ENCODE data around the gene KIF3A. TPM values are rescaled to one million over a fixed set of nuclear protein-coding genes. Genes with fewer than 3 reads are reported as not detected.

The KIF3A gene
- total and polyA plus RNA-seq, 4 donors, result 0.58 to 1.2 (median 0.86) TPM

- Histone ChIP-seq H3K4me1 (ENCODE audit: control insufficient read depth in 4 of 4, insufficient read depth in 4 of 4, low read length in 3 of 4) (no peaks in the 10 kb centered on the region), H3K9ac (ENCODE audit: low read depth in 1 of 2, low read length in 2 of 2) (no peak overlapping the region), H3K27ac (ENCODE audit: low read depth in 1 of 2, low read length in 2 of 2) (no peak overlapping the region), H3K27me3 (ENCODE audit: control insufficient read depth in 4 of 4, insufficient read depth in 4 of 4, low read length in 3 of 4) (no peaks in the 10 kb centered on the region), H3K4me3 (ENCODE audit: low read depth in 1 of 3, low read length in 3 of 3) (no peak overlapping the region), H3K36me3 (ENCODE audit: control insufficient read depth in 4 of 4, insufficient read depth in 3 of 4, low read depth in 1 of 4, low read length in 3 of 4) (no peaks in the 10 kb centered on the region), H3K9me3 (ENCODE audit: control insufficient read depth in 4 of 4, low read length in 3 of 4) (no peaks in the 10 kb centered on the region)
- 97% methylated on average over 1 of the region's 1 CpG for WGBS
- DNase-seq (ENCODE audit: low spot score), result no peak
- no peak for TF ChIP-seq HNF4G (IDR thresholded peaks at IDR 0.05)
- no peak for TF ChIP-seq GABPA (IDR thresholded peaks at IDR 0.05 in 1 of 2, conservative IDR thresholded peaks at IDR 0.05 in 1 of 2)
- TF ChIP-seq, protein P1, sequence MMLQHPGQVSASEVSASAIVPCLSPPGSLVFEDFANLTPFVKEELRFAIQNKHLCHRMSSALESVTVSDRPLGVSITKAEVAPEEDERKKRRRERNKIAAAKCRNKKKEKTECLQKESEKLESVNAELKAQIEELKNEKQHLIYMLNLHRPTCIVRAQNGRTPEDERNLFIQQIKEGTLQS (IDR thresholded peaks at IDR 0.05), result no peak
- TF ChIP-seq FOXA2 (IDR thresholded peaks at IDR 0.05), result no peak
- TF ChIP-seq, protein P2, sequence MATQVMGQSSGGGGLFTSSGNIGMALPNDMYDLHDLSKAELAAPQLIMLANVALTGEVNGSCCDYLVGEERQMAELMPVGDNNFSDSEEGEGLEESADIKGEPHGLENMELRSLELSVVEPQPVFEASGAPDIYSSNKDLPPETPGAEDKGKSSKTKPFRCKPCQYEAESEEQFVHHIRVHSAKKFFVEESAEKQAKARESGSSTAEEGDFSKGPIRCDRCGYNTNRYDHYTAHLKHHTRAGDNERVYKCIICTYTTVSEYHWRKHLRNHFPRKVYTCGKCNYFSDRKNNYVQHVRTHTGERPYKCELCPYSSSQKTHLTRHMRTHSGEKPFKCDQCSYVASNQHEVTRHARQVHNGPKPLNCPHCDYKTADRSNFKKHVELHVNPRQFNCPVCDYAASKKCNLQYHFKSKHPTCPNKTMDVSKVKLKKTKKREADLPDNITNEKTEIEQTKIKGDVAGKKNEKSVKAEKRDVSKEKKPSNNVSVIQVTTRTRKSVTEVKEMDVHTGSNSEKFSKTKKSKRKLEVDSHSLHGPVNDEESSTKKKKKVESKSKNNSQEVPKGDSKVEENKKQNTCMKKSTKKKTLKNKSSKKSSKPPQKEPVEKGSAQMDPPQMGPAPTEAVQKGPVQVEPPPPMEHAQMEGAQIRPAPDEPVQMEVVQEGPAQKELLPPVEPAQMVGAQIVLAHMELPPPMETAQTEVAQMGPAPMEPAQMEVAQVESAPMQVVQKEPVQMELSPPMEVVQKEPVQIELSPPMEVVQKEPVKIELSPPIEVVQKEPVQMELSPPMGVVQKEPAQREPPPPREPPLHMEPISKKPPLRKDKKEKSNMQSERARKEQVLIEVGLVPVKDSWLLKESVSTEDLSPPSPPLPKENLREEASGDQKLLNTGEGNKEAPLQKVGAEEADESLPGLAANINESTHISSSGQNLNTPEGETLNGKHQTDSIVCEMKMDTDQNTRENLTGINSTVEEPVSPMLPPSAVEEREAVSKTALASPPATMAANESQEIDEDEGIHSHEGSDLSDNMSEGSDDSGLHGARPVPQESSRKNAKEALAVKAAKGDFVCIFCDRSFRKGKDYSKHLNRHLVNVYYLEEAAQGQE (IDR thresholded peaks at IDR 0.05), result no peak
- TF ChIP-seq RXRA (IDR thresholded peaks at IDR 0.05), result no peak
- TF ChIP-seq YY1 (IDR thresholded peaks at IDR 0.05), result no peak
- no peak for TF ChIP-seq NR2F2 (IDR thresholded peaks at IDR 0.05)
- TF ChIP-seq JUND (IDR thresholded peaks at IDR 0.05), result no peak
- TF ChIP-seq CTCF (IDR thresholded peaks at IDR 0.05; ENCODE audit: low read depth, low read length, missing input control), result no peak
- TF ChIP-seq MAX (IDR thresholded peaks at IDR 0.05), result no peak
- no peak for TF ChIP-seq HNF4A (conservative IDR thresholded peaks at IDR 0.05)
- TF ChIP-seq EGR1 (IDR thresholded peaks at IDR 0.05; ENCODE audit: low read depth in 2 of 2), result no peak
- no peak for TF ChIP-seq SP1 (IDR thresholded peaks at IDR 0.05)
- TF ChIP-seq FOXA1 (IDR thresholded peaks at IDR 0.05), result no peak
- no peak for TF ChIP-seq RAD21 (IDR thresholded peaks at IDR 0.05)
- no peak for TF ChIP-seq ZBTB33 (IDR thresholded peaks at IDR 0.05)
- no peak for TF ChIP-seq TAF1 (conservative IDR thresholded peaks at IDR 0.05)
Measured at GRCh38 chr5:132673488-132673887, 63.9 kb downstream of the KIF3A start.

Measured in liver (tissue), 9 donors.